Esophagus (tissue), 2 donors: ENCODE results near the gene SMOC1. TPM values are rescaled to one million over a fixed set of nuclear protein-coding genes. Genes with fewer than 3 reads are reported as not detected.

Source experiments
- H3K27ac ChIP-seq, 2 donors: one replicate each; pipeline ENCODE4 v1.5.1; 2013; ENCODE audit warnings: low read depth in 2 of 2, mild to moderate bottlenecking in 2 of 2, inconsistent platforms in 1 of 2, low read length in 1 of 2, moderate library complexity in 1 of 2
- H3K27me3 ChIP-seq, 2 donors: one replicate each; pipeline ENCODE4 v1.6.1; 2013; ENCODE audit warnings: low read length in 2 of 2, control low read depth in 1 of 2, mild to moderate bottlenecking in 1 of 2; ENCODE audit not compliant: insufficient read depth in 2 of 2, control insufficient read depth in 1 of 2
- H3K36me3 ChIP-seq, 2 donors: one replicate each; pipeline ENCODE4 v1.6.1; 2013; ENCODE audit warnings: low read length in 1 of 2; ENCODE audit not compliant: control insufficient read depth in 2 of 2, insufficient read depth in 2 of 2
- H3K4me1 ChIP-seq, 2 donors: one replicate each; pipeline ENCODE4 v1.6.1; 2013; ENCODE audit warnings: low read length in 1 of 2; ENCODE audit not compliant: control insufficient read depth in 2 of 2, insufficient read depth in 2 of 2
- H3K4me3 ChIP-seq, 2 donors: one replicate each; pipeline ENCODE4 v1.5.1; 2013; ENCODE audit warnings: low read length in 2 of 2, mild to moderate bottlenecking in 2 of 2, low read depth in 1 of 2, moderate library complexity in 1 of 2
- H3K9me3 ChIP-seq, 2 donors: one replicate each; pipeline ENCODE4 v1.6.1; 2013; ENCODE audit warnings: mild to moderate bottlenecking in 2 of 2, low read depth in 1 of 2, low read length in 1 of 2, moderate library complexity in 1 of 2; ENCODE audit not compliant: control insufficient read depth in 2 of 2, insufficient read depth in 1 of 2
- WGBS, 2 donors: extraction: QIAGEN DNeasy Blood & Tissue Kit; methylation state at CpG; one replicate each; pipeline ENCODE4 v1.1.7; 2013; 5-methylcytosine and 5-hydroxymethylcytosine counted together
- polyA plus RNA-seq, 2 donors: library from polyadenylated mRNA; stranded (reverse); fragments of 200-250 nt; gene quantifications; one replicate each; pipeline ENCODE4 v1.2.3, GENCODE V29; 2013
- donor health status: healthy with polysubstance abuse.
- donor health status: Bipolar disorder and iron deficiency.

SMOC1 gene
- polyA plus RNA-seq, 2 donors = 0.04 to 0.16 TPM

DNA sequence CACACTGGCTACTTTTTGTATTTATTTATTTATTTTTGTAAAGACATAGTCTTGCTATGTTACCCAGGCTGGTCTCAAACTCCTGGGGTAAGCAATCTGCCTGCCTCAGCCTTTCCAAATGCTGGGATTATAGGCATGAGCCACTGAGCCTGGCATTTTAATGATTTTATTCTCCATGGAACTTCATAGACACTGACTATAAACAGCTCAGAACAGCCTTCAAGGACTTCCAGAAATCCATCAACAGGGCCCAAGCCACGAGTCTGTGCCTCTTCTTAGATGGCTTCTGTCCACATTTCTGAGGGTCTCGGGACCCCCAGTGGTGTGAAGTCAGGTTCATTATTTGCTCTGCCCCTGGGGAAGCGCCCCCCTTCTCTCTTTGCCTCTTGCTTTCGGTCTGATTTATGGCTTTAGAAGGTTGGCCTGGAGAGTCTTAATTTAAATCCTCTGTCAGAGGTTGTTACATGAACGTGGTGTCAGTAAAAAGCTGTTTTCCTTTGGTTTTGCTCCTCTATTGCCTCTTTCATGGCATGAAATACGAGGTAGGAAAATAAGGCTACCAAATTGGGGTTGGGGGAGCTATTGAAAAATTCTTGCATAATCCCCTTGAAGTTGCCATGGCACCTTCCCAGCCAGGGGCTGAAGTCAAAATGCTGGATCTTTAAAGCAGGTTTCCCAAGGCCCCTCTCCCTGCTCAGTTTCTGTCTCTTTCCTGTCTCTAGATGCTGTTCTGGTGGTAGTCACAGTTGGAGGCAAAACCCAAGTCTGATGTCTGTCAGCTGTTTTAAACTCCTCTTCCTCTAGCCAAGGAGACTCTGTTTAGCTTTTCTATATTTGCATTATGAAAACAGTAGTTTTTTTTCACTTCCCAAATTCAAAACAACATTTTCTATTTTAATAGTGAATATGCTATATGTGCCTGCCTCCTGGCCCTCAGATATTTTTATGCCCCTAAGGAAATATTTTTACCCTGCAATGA lies 129.4 kb downstream of the SMOC1 start:
- Histone ChIP-seq H3K4me3 (no peak overlapping the region), H3K4me1 (peaks cover 0 to 5% of the 10 kb centered on the region in 2 donors), H3K27me3 (no peaks in the 10 kb centered on the region), H3K36me3 (no peaks in the 10 kb centered on the region), H3K9me3 (no peaks in the 10 kb centered on the region), H3K27ac (no peak overlapping the region)
- WGBS, 2 donors = 55 to 64% methylated on average over 6 of the region's 6 CpGs

DNA sequence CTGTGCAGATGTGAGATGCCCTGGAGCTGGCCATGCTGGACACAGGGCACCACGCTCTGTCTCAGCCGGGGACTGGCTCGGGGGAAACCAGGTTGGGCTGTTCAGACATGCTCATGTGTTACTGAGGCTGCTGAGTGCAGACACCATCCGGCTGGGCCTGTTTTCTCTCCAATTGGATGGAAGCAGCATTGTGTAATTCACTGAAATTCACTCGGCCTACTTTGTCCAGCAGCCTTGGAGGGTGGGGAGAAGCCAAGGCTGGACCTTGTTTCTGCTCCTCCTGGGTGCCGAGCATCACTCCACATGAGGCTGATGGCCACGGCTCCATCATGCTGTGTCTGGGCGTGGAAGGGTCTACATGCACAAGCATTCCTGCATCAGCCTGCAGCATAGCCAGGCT lies 130.7 kb downstream of the SMOC1 start:
- Histone ChIP-seq H3K9me3 (no peaks in the 10 kb centered on the region), H3K4me1 (peaks cover 0 to 5% of the 10 kb centered on the region in 2 donors), H3K27me3 (no peaks in the 10 kb centered on the region), H3K36me3 (no peaks in the 10 kb centered on the region), H3K27ac (no peak overlapping the region), H3K4me3 (no peak overlapping the region)
- 44 to 72% methylated on average over 8 of the region's 8 CpGs for WGBS, 2 donors

DNA sequence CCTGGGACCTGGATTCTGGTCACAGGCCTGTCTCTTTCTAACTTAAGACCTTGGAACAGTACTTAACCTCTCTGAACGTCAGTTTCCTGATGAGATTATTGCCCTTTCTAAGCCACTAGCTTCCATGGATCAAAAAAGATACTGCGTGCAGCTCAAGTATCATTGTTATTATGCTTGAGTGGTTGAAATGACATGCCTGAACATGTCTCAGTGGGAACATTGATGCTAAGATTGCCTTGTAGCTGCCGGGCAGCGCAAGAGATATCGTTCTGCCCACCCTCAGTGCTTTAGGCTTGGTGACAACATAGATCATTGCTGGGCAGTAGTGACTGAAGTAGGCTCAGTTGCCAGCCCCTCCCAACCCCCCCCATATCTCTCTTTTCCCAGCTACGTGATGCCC lies 131.9 kb downstream of the SMOC1 start:
- Histone ChIP-seq H3K36me3 (no peaks in the 10 kb centered on the region), H3K4me1 (peaks cover 0 to 5% of the 10 kb centered on the region in 2 donors), H3K4me3 (no peak overlapping the region), H3K27me3 (no peaks in the 10 kb centered on the region), H3K27ac (no peak overlapping the region), H3K9me3 (no peaks in the 10 kb centered on the region)
- WGBS, 2 donors = 65 to 78% methylated on average over 6 of the region's 6 CpGs

DNA sequence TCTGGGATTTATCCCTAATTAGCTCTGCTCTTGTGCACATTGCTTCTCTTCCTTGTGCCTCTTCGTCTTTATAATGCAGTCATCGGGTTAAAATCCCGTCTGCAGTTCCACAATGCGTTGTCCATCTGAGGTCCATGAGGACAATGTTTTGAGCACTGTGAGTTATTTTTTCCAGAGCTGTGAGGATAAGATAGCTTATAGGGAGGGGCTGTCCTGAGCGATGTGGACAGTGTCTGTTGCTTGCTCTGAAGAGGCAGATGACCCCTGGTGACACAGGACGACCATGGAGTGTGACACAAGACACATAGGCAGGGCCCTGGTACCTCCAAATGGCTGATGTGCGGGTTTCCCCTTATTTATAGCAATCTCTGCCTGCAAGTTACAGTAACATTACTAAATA lies 132.5 kb downstream of the SMOC1 start:
- Histone ChIP-seq H3K4me1 (peaks cover 0 to 5% of the 10 kb centered on the region in 2 donors), H3K9me3 (no peaks in the 10 kb centered on the region), H3K27ac (no peak overlapping the region), H3K27me3 (no peaks in the 10 kb centered on the region), H3K4me3 (no peak overlapping the region), H3K36me3 (no peaks in the 10 kb centered on the region)
- WGBS, 2 donors = 90 to 92% methylated on average over 7 of the region's 7 CpGs

DNA sequence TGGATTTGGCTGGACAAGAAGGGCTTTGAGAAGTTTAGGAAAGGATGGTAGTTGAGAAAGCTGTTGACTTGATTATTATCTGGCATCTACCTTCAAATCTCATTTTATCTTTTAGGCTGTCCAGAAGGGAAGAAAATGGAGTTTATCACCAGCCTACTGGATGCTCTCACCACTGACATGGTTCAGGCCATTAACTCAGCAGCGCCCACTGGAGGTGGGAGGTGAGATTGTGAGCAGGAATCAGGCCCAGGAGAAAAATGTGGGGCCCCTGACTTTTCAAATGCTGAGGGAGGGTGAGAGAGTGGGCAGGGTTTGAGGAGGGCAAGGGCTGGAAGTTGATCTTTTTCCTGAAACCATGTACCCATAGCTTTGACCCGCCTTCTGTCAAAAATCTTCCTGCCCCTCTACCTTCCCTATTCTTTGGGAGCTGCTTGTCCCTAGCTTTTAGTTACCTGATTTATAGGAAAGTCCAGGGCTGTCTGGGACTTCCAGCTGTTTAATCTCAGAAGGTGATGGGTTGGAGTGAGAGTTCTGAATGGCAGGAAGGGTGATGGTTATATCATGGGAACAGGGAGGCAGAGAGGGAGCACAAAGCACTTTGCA lies 134.2 kb downstream of the SMOC1 start:
- H3K27me3 ChIP-seq = no peaks in the 10 kb centered on the region
- H3K9me3 ChIP-seq = no peaks in the 10 kb centered on the region
- H3K4me1 ChIP-seq = peaks cover 0 to 5% of the 10 kb centered on the region in 2 donors
- WGBS, 2 donors = 60 to 67% methylated on average over 2 of the region's 2 CpGs
- no peak overlapping the region for H3K27ac ChIP-seq
- H3K36me3 ChIP-seq = no peaks in the 10 kb centered on the region
- H3K4me3 ChIP-seq = no peak overlapping the region

DNA sequence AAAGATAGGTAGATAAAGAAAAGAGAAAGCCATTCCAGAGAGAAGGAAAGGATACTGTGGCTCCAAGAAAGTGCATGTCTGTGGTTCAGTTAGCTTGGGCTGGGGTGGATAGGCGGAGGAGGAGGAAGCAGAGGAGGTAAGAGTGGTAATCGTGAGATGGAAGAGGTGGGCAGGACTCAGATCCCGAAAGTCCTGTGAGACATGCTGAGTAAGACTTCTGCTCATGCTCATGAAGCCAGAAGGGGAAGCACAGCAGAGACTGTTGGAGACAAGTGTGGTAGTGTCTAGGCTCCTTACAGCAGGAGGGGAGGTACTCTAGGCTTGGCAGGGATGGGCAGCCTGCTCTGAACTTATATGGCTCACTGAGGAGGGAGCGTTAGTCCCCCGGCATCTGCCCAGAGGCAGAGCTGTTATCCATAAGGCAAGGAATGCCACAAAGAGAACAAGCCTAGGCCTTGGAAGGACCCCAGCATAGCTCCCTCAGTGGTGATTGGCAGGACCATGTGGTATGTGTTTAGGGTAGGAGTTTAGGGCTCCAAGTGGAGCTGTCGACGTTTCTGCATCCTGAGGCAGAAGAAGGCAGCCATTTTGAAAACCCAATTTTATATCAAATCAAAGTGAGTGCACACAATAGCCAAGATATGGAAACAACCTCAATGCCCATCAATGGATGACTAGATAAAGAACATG lies 135.3 kb downstream of the SMOC1 start:
- H3K4me1 ChIP-seq = peaks cover 4 to 11% of the 10 kb centered on the region in 2 donors
- no peak overlapping the region for H3K4me3 ChIP-seq
- no peaks in the 10 kb centered on the region for H3K9me3 ChIP-seq
- no peaks in the 10 kb centered on the region for H3K27me3 ChIP-seq
- H3K27ac ChIP-seq = no peak overlapping the region
- H3K36me3 ChIP-seq = no peaks in the 10 kb centered on the region
- 83 to 88% methylated on average over 7 of the region's 7 CpGs for WGBS, 2 donors

DNA sequence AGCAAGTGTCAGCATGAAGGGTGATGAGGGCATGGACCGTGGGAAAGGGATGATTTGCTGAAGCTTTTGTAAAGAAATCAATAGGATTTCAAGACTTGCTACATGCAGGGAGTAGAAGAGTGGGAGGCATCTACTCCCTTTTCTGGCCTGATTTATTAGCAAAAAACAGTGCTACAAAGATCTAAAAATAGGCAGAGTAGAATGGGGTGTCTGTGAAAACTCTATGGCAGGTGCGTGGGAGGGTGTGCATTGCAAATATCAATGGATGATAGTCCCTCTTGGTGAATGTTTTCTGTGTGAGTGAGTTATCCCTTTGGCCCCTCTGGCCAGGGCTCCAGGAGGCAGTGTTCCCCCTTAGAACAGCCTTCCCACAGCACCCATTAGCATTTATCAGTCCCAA lies 139.0 kb downstream of the SMOC1 start:
- Histone ChIP-seq H3K4me1 (peaks cover 4 to 6% of the 10 kb centered on the region in 2 donors), H3K27ac (no peak overlapping the region), H3K27me3 (no peaks in the 10 kb centered on the region), H3K36me3 (no peaks in the 10 kb centered on the region), H3K4me3 (no peak overlapping the region), H3K9me3 (no peaks in the 10 kb centered on the region)
- 62 to 66% methylated on average over 2 of the region's 2 CpGs for WGBS, 2 donors

DNA sequence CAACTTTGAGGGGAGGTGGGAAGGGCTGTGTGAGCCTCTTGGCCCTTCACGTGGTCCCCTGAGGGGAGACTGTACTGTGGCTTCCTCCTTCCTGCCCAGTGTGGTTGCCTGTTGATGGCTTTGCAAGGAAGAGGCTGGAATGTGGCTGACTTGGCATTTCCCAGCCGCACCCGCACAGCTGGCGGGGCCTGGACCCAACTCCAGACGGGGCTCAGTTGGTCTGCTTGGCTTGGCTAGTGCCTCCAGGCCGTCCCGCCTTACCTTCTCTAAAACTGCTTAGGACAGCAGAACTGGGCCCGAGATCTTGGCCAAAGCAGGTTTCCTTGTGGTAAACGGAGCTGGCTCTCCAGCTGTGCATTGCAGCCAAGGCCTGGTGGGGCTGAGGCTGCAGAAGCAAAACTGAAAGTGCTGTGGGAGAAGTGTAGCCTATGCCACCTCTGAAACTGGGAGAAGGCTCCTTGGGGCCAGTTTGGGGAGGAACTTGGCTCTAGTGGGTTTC lies 139.5 kb downstream of the SMOC1 start:
- 16 to 28% methylated on average over 9 of the region's 9 CpGs for WGBS, 2 donors
- Histone ChIP-seq H3K4me3 (peak overlapping the region in 1 of 2 donors; percentile 8), H3K27ac (no peak overlapping the region), H3K4me1 (peaks cover 4 to 6% of the 10 kb centered on the region in 2 donors), H3K36me3 (no peaks in the 10 kb centered on the region), H3K9me3 (no peaks in the 10 kb centered on the region), H3K27me3 (no peaks in the 10 kb centered on the region)

DNA sequence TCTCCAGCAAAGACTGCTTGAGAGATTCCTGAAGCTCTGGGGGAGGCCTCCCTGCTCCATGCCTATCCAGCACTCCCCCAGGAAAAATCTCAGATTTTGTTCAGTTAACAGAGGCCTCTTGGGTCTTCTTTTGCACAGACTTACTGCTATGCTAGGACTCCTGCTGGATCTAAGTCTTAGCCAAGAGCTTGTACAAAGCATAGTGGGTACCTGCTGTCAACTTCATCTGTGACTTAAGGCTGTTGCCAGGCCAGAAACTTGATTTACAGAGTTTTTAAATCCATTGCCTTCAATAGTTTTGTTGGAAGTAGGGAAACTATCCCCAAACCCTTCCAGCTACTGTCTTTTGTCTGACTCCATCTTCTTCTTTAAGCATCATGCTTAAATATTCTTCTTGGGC lies 140.5 kb downstream of the SMOC1 start:
- H3K4me1 ChIP-seq = peaks cover 4 to 6% of the 10 kb centered on the region in 2 donors
- H3K4me3 ChIP-seq = no peak overlapping the region
- no peaks in the 10 kb centered on the region for H3K9me3 ChIP-seq
- H3K27ac ChIP-seq = no peak overlapping the region
- H3K36me3 ChIP-seq = no peaks in the 10 kb centered on the region
- H3K27me3 ChIP-seq = no peaks in the 10 kb centered on the region
